ENCODE measurements around the gene TK1. TPM values are rescaled to one million over a fixed set of nuclear protein-coding genes. Genes with fewer than 3 reads are reported as not detected.

TK1 gene
- total RNA-seq, 1 experiment from 2014 or later = 72.5 TPM

GRCh38 chr17:78180083-78180482 lies 6.8 kb downstream of the TK1 start (continued):
- TF ChIP-seq HMGXB4 (CRISPR knock-in tag; IDR thresholded peaks at IDR 0.05) (no peak), OVOL2 (CRISPR knock-in tag; IDR thresholded peaks at IDR 0.05; ENCODE audit: borderline replicate concordance) (no peak), PRDM15 (CRISPR knock-in tag; IDR thresholded peaks at IDR 0.05) (no peak), GTF2I (CRISPR knock-in tag; conservative IDR thresholded peaks at IDR 0.05) (no peak), NFE2L1 (CRISPR knock-in tag; IDR thresholded peaks at IDR 0.05) (no peak), ZBTB21 (CRISPR knock-in tag; IDR thresholded peaks at IDR 0.05; ENCODE audit: borderline replicate concordance) (no peak), ZSCAN18 (CRISPR knock-in tag; IDR thresholded peaks at IDR 0.05) (no peak), FOXP1 (CRISPR knock-in tag; IDR thresholded peaks at IDR 0.05; ENCODE audit: borderline replicate concordance) (no peak), MXD4 (CRISPR knock-in tag; IDR thresholded peaks at IDR 0.05; ENCODE audit: borderline replicate concordance) (no peak)
- TF ChIP-seq, protein P1, sequence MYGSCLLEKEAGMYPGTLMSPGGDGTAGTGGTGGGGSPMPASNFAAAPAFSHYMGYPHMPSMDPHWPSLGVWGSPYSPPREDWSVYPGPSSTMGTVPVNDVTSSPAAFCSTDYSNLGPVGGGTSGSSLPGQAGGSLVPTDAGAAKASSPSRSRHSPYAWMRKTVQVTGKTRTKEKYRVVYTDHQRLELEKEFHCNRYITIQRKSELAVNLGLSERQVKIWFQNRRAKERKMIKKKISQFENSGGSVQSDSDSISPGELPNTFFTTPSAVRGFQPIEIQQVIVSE (CRISPR knock-in tag; IDR thresholded peaks at IDR 0.05; ENCODE audit: borderline replicate concordance) = no peak

- Mint-ChIP-seq H3K4me1 (peaks cover 22% of the 10 kb centered on the region), H3K27me3 (ENCODE audit: low read depth) (no peaks in the 10 kb centered on the region), H3K9me3 (no peaks in the 10 kb centered on the region), H3K36me3 (peaks cover 71% of the 10 kb centered on the region), H3K4me3 (no peak overlapping the region), H3K27ac (no peak overlapping the region; the same call in 1 of the 2 replicates)
- ChIA-PET CTCF (interaction anchor here (1.2 kb wide), 1 partner anchor 27 kb away, joined by 5 read pairs; no protein-coding TSS in a partner anchor), POLR2A (no interaction called here)
- DNase-seq (ENCODE audit: low spot score) (no peak), ATAC-seq (no peak)
- TF ChIP-seq KAT7 (CRISPR knock-in tag; IDR thresholded peaks at IDR 0.05; ENCODE audit: borderline replicate concordance) = no peak
- TF ChIP-seq MXD4 (CRISPR knock-in tag; IDR thresholded peaks at IDR 0.05; ENCODE audit: borderline replicate concordance) = no peak
- TF ChIP-seq SP1 (CRISPR knock-in tag; conservative IDR thresholded peaks at IDR 0.05) = no peak
- TF ChIP-seq, protein P2, sequence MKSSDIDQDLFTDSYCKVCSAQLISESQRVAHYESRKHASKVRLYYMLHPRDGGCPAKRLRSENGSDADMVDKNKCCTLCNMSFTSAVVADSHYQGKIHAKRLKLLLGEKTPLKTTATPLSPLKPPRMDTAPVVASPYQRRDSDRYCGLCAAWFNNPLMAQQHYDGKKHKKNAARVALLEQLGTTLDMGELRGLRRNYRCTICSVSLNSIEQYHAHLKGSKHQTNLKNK (CRISPR knock-in tag; IDR thresholded peaks at IDR 0.05) = no peak
- no peak for TF ChIP-seq ZBTB43 (CRISPR knock-in tag; IDR thresholded peaks at IDR 0.05)
- TF ChIP-seq, protein P3, sequence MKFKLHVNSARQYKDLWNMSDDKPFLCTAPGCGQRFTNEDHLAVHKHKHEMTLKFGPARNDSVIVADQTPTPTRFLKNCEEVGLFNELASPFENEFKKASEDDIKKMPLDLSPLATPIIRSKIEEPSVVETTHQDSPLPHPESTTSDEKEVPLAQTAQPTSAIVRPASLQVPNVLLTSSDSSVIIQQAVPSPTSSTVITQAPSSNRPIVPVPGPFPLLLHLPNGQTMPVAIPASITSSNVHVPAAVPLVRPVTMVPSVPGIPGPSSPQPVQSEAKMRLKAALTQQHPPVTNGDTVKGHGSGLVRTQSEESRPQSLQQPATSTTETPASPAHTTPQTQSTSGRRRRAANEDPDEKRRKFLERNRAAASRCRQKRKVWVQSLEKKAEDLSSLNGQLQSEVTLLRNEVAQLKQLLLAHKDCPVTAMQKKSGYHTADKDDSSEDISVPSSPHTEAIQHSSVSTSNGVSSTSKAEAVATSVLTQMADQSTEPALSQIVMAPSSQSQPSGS (CRISPR knock-in tag; IDR thresholded peaks at IDR 0.05; ENCODE audit: borderline replicate concordance, low read depth) = no peak
- no peak for TF ChIP-seq ATF1 (CRISPR knock-in tag; IDR thresholded peaks at IDR 0.05)
- no peak for TF ChIP-seq ATF6 (CRISPR knock-in tag; IDR thresholded peaks at IDR 0.05)
- TF ChIP-seq ESRRA (CRISPR knock-in tag; IDR thresholded peaks at IDR 0.05; ENCODE audit: borderline replicate concordance) = no peak
- no peak for TF ChIP-seq IRF1 (CRISPR knock-in tag; IDR thresholded peaks at IDR 0.05)
Observed at GRCh38 chr17:78179372-78179771, 7.5 kb downstream of the TK1 start.

Data from WTC11 (cell line).